MM.1S (cell line): Measurements from ENCODE around the gene VEPH1.

Source experiments
- DNase-seq: peaks from one replicate; pipeline ENCODE4 v3.0.0-alpha.2; 2015
- H2AFZ ChIP-seq: fragments of 300-600 bp; sonication (generic); 2 replicates; pipeline ENCODE4 v1.6.0; 2016; ENCODE audit warnings: antibody characterized with exemption, low read length
- H3F3A ChIP-seq: fragments of 300-600 bp; sonication (generic); 2 replicates; pipeline ENCODE4 v1.6.1; 2016; ENCODE audit warnings: mild to moderate bottlenecking, antibody characterized with exemption, low read length, moderate library complexity, mixed read lengths; ENCODE audit not compliant: insufficient read depth
- H3K27ac ChIP-seq: fragments of 300-600 bp; sonication (generic); 2 replicates; pipeline ENCODE4 v1.5.1; 2016; ENCODE audit warnings: mild to moderate bottlenecking, low read length
- H3K27me3 ChIP-seq: fragments of 300-600 bp; sonication (generic); replicated peaks from 2 replicates; pipeline ENCODE4 v1.6.0; 2016; ENCODE audit warnings: low read length; ENCODE audit not compliant: insufficient read depth
- H3K36me3 ChIP-seq: fragments of 300-600 bp; sonication (generic); replicated peaks from 2 replicates; pipeline ENCODE4 v1.6.1; 2016; ENCODE audit warnings: mild to moderate bottlenecking, low read length, mixed read lengths; ENCODE audit not compliant: insufficient read depth
- H3K4me1 ChIP-seq: fragments of 300-600 bp; sonication (generic); 2 replicates; pipeline ENCODE4 v1.6.1; 2016; ENCODE audit warnings: low read length, mixed read lengths
- H3K4me2 ChIP-seq: fragments of 300-600 bp; sonication (generic); 2 replicates; pipeline ENCODE4 v1.6.0; 2016; ENCODE audit warnings: low read depth, low read length
- H3K4me3 ChIP-seq: fragments of 300-600 bp; sonication (generic); 2 replicates; pipeline ENCODE4 v1.5.1; 2016; ENCODE audit warnings: low read length, mixed read lengths
- H3K79me2 ChIP-seq: fragments of 300-600 bp; sonication (generic); 2 replicates; pipeline ENCODE4 v1.6.1; 2016; ENCODE audit warnings: mixed run types, low read length, mixed read lengths
- H3K9ac ChIP-seq: fragments of 300-600 bp; sonication (generic); 2 replicates; pipeline ENCODE4 v1.6.1; 2016; ENCODE audit warnings: low read length, mixed read lengths
- H3K9me2 ChIP-seq: fragments of 300-600 bp; sonication (generic); replicated peaks from 2 replicates; pipeline ENCODE4 v1.6.1; 2016; ENCODE audit warnings: mild to moderate bottlenecking, low read length, mixed read lengths; ENCODE audit not compliant: insufficient read depth
- H3K9me3 ChIP-seq: fragments of 300-600 bp; sonication (generic); replicated peaks from 2 replicates; pipeline ENCODE4 v1.6.1; 2016; ENCODE audit warnings: mild to moderate bottlenecking, low read length, mixed read lengths; ENCODE audit not compliant: insufficient read depth
- H4K20me1 ChIP-seq: fragments of 300-600 bp; sonication (generic); 2 replicates; pipeline ENCODE4 v1.6.1; 2016; ENCODE audit warnings: mild to moderate bottlenecking, low read length, moderate library complexity, mixed read lengths; ENCODE audit not compliant: insufficient read depth
- CTCF ChIP-seq: fragments of 300-600 bp; sonication (generic); IDR thresholded peaks from 2 replicates; pipeline ENCODE4 v1.5.1; 2016; ENCODE audit warnings: antibody characterized with exemption, low read length, mixed read lengths
- EZH2 ChIP-seq: fragments of 300-600 bp; sonication (generic); optimal IDR thresholded peaks from 2 replicates; pipeline ENCODE3; 2017; ENCODE audit warnings: low read depth, mild to moderate bottlenecking, antibody characterized with exemption, low read length, mixed read lengths
- EZH2phosphoT487 ChIP-seq: fragments of 300-600 bp; sonication (generic); IDR thresholded peaks from 2 replicates; pipeline ENCODE4 v1.6.1; 2018; ENCODE audit warnings: antibody characterized with exemption, low read length

The VEPH1 gene

GRCh38 chr3:157333551-157333991 lies 169.6 kb downstream of the VEPH1 start:
- TF ChIP-seq CTCF (no peak), EZH2 (no peak), EZH2phosphoT487 (no peak)
- no peak overlapping the region for H3K27ac ChIP-seq
- peaks cover 5% of the 10 kb centered on the region; the same call in 1 of the 2 replicates for H3K4me1 ChIP-seq
- no peak for DNase-seq
- no peak overlapping the region for H3K9ac ChIP-seq
- no peak overlapping the region for H2AFZ ChIP-seq
- no peaks in the 10 kb centered on the region for H3K79me2 ChIP-seq
- H3K27me3 ChIP-seq: no peaks in the 10 kb centered on the region
- H3K36me3 ChIP-seq: no peaks in the 10 kb centered on the region
- no peaks in the 10 kb centered on the region for H3K9me3 ChIP-seq
- no peaks in the 10 kb centered on the region for H3K9me2 ChIP-seq
- no peaks in the 10 kb centered on the region for H4K20me1 ChIP-seq
- no peak overlapping the region for H3K4me2 ChIP-seq
- H3K4me3 ChIP-seq: no peak overlapping the region
- H3F3A ChIP-seq: no peaks in the 10 kb centered on the region

GRCh38 chr3:157330206-157330605 lies 173.0 kb downstream of the VEPH1 start:
- H3K4me2 ChIP-seq: no peak overlapping the region
- no peak overlapping the region for H2AFZ ChIP-seq
- DNase-seq: no peak
- no peak overlapping the region for H3K9ac ChIP-seq
- no peak overlapping the region for H3K4me3 ChIP-seq
- no peaks in the 10 kb centered on the region for H3K79me2 ChIP-seq
- no peak for TF ChIP-seq EZH2phosphoT487
- no peak for TF ChIP-seq EZH2
- no peak for TF ChIP-seq CTCF
- H4K20me1 ChIP-seq: no peaks in the 10 kb centered on the region
- no peaks in the 10 kb centered on the region for H3K36me3 ChIP-seq
- H3K27ac ChIP-seq: no peak overlapping the region
- peaks cover 5% of the 10 kb centered on the region; the same call in 1 of the 2 replicates for H3K4me1 ChIP-seq
- H3K27me3 ChIP-seq: no peaks in the 10 kb centered on the region
- H3K9me3 ChIP-seq: no peaks in the 10 kb centered on the region
- H3F3A ChIP-seq: no peaks in the 10 kb centered on the region
- H3K9me2 ChIP-seq: no peaks in the 10 kb centered on the region

GRCh38 chr3:157329551-157329950 lies 173.7 kb downstream of the VEPH1 start:
- Histone ChIP-seq H3K9me2 (no peaks in the 10 kb centered on the region), H3K27ac (no peak overlapping the region), H3F3A (no peaks in the 10 kb centered on the region), H3K4me1 (peaks cover 5% of the 10 kb centered on the region; the same call in 1 of the 2 replicates), H3K9me3 (no peaks in the 10 kb centered on the region), H3K79me2 (no peaks in the 10 kb centered on the region), H3K9ac (no peak overlapping the region), H3K36me3 (no peaks in the 10 kb centered on the region), H3K4me3 (no peak overlapping the region), H2AFZ (no peak overlapping the region), H3K27me3 (no peaks in the 10 kb centered on the region), H4K20me1 (no peaks in the 10 kb centered on the region), H3K4me2 (peak overlapping the region; percentile 7; the same call in 1 of the 2 replicates)
- TF ChIP-seq EZH2: no peak
- TF ChIP-seq EZH2phosphoT487: no peak
- TF ChIP-seq CTCF: no peak
- DNase-seq: no peak
